Omental fat pad (tissue), 4 donors: ENCODE results near the gene GALNT12. TPM values are rescaled to one million over a fixed set of nuclear protein-coding genes. Genes with fewer than 3 reads are reported as not detected.

Experiments
- ATAC-seq: fragments of 150-250 bp; one replicate; pipeline ENCODE4 v1.9.1; 2016; ENCODE audit warnings: mild to moderate bottlenecking, moderate library complexity; ENCODE audit not compliant: low FRiP score
- DNase-seq: peaks from one replicate; pipeline ENCODE4 v3.0.0-alpha.2; 2019; ENCODE audit warnings: low spot score
- CTCF ChIP-seq, 3 donors: fragments of 450-650 bp; IDR thresholded peaks; one replicate each; pipeline ENCODE4 v1.5.1; 2016 to 2017; ENCODE audit warnings: antibody characterized with exemption in 3 of 3, mild to moderate bottlenecking in 3 of 3, moderate library complexity in 2 of 3
- total RNA-seq, 4 donors: library from RNA; depleted of rRNA; stranded (reverse); fragments of >200 nt; gene quantifications; one replicate each; pipeline ENCODE4 v1.1.0, GENCODE V29; 2016

Gene GALNT12
- total RNA-seq, 4 donors from 2014 or later: 1.6 to 6.6 (median 4.5) TPM

DNA sequence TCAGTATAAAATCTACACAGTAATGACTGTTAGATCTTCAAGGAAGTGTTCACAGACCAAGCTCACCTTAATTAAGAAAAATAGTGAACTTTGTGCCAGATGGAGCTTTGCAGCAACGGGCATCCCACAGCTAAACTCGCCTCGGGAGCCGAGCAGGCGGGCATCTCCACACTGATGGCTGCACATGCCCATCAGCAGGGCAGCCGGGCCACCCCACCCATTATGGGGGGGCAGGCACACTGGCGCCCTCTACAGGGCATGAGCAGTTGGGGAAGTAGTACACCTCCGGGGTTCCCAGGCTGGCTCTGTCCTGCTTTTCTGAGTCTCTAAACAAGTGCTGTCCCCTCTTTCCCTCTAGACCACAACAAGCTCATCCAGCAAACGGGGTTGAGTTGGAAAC, 32.7 kb upstream of the GALNT12 start:
- ATAC-seq: no peak
- DNase-seq: no peak
- TF ChIP-seq CTCF (IDR thresholded peaks at IDR 0.05): no peak

DNA sequence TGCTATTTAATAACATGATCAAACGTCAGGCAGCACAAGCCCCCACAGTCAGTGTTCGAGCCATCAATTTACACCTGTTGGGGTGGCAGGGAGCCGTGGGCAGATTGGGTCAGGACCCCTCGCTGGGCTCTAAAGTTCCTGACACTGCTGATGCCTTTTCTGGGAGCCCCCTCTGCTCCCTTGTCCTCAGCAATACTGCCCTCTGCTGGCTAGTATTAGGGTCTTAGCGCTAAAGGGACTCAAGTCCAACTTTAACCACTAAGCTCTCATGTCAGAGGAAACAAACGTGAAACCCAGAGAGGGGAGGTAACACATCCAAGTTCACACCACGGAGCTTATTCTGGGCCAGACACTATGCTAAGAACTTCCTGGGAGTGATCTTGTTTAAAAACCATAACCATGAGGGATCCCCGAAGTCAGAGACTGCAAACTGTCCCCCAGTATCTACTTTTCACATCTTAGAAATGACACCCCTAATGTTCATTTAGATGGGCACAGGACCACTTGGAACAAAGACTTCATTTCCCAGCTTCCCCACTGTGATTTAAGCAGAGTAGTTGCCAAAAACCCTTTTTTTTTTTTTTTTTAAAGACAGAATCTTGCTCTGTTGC, 31.5 kb upstream of the GALNT12 start:
- ATAC-seq: no peak
- TF ChIP-seq CTCF (IDR thresholded peaks at IDR 0.05): peak in 1 of 3 donors; percentile 6

DNA sequence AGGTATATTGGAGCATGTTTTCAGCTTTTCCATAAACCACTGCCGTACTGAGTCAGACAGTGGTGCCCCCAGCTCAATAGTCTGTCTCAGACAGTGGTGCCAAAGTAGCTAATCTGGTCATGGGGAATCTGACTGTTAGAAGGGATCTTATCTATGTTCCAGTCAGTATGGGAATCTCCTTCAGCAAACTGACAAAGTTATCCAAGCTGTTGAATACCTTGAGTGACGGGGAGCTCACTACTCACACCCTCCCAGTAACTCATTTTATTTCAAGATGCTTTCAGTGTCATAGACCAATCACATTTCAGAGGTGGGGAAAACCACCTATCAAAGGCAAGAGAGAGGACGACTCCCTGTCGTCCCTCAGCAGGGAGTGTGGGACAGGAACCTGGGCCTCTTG, 29.9 kb upstream of the GALNT12 start:
- TF ChIP-seq CTCF (IDR thresholded peaks at IDR 0.05): no peak
- DNase-seq: no peak
- ATAC-seq: no peak

More for the DNA sequence above, 31.5 kb upstream of the GALNT12 start:
- no peak for DNase-seq

DNA sequence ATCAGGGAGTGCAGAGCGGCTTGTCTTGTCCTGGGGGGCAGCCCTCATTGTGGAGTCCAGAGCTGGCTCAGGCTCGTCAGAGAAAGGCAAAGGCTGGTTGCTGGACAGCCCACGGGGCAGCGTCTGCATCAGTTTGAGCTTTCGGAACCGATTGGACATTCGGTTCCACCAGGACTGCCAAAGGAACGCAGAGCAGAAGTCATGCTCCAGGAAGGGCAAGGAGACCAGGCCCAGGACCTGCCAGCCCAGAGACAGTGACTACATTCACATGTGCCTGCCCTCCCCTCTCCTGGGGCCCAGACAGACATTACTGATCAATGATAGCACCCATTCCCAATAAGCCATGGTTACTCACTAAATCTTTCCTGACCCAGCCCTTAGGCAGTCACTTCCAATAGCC, 29.2 kb upstream of the GALNT12 start:
- ATAC-seq (no peak), DNase-seq (no peak)

GRCh38 chr9:98778711-98779530, 28.5 kb upstream of the GALNT12 start:
- ATAC-seq (no peak), DNase-seq (no peak)
- no peak for TF ChIP-seq CTCF (IDR thresholded peaks at IDR 0.05)

More for the DNA sequence above, 29.2 kb upstream of the GALNT12 start:
- TF ChIP-seq CTCF (IDR thresholded peaks at IDR 0.05): no peak

DNA sequence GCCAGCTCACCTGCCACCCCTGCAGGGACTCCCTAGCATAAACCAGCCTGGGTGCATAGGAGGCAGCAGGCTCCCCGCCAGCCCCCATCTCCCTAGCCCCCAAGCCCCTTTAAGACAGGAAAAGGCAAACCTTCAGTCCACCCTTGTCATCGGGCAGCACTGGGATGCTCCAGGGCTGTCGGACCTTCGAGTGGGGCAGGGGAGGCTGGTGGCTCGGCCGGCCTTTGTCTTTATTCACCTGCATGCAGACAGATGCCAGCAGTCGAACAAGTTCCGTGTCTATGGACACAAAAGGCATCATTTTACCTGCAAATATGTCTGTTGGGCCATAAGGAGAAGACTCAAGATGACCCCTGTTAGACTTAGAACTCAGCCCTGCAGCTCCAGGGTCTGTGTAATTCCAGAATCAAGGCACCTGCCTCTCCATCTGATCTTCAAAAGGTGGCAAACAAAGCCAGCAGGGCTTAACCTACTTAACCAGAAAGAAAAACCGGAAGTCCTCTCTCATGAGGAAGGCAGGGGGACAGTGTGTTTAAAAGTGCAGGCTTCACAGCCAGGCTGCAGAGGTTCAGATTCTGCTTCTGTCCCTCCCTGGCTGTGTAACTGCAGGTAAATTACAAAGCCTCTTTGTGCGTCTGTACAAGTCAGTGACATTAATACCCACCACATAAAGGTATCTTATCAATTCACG, 27.3 kb upstream of the GALNT12 start:
- no peak for TF ChIP-seq CTCF (IDR thresholded peaks at IDR 0.05)
- ATAC-seq: no peak
- no peak for DNase-seq
